ENCODE results near the gene NKD2.

NKD2 gene

GRCh38 chr5:980001-980588 is 28.5 kb upstream of the NKD2 start:
- no peak overlapping the region for H3K4me2 ChIP-seq
- H3K36me3 ChIP-seq (ENCODE audit: insufficient read depth): no peaks in the 10 kb centered on the region
- no peak overlapping the region for H2AFZ ChIP-seq (ENCODE audit: low read depth)
- H3K4me1 ChIP-seq (ENCODE audit: low read depth, poor library complexity, severe bottlenecking): peaks cover 6% of the 10 kb centered on the region
- H4K20me1 ChIP-seq (ENCODE audit: insufficient read depth): no peaks in the 10 kb centered on the region
- no peak overlapping the region for H3K4me3 ChIP-seq (IDR thresholded peaks at IDR 0.05; ENCODE audit: insufficient read depth, low read depth, low read length)
- no peak overlapping the region for H3K27ac ChIP-seq
- no peaks in the 10 kb centered on the region for H3K79me2 ChIP-seq (ENCODE audit: insufficient read depth, low read depth)
- H3K27me3 ChIP-seq (ENCODE audit: insufficient read depth, low read depth): no peaks in the 10 kb centered on the region; the same call in 1 of the 2 replicates
- no peak for TF ChIP-seq CTCF (conservative IDR thresholded peaks at IDR 0.05; ENCODE audit: low read depth, low read length)
- no peak overlapping the region for H3K9ac ChIP-seq

- no peaks in the 10 kb centered on the region; the same call in 1 of the 2 replicates for H3K27me3 ChIP-seq (ENCODE audit: insufficient read depth, low read depth)
- H3K9ac ChIP-seq: no peak overlapping the region
- no peak overlapping the region for H3K4me2 ChIP-seq
- H3K79me2 ChIP-seq (ENCODE audit: insufficient read depth, low read depth): no peaks in the 10 kb centered on the region
- no peak overlapping the region for H3K4me3 ChIP-seq (IDR thresholded peaks at IDR 0.05; ENCODE audit: insufficient read depth, low read depth, low read length)
- H4K20me1 ChIP-seq (ENCODE audit: insufficient read depth): no peaks in the 10 kb centered on the region
- no peak for TF ChIP-seq CTCF (conservative IDR thresholded peaks at IDR 0.05; ENCODE audit: low read depth, low read length)
- H3K4me1 ChIP-seq (ENCODE audit: low read depth, poor library complexity, severe bottlenecking): peaks cover 6% of the 10 kb centered on the region
- no peak overlapping the region for H2AFZ ChIP-seq (ENCODE audit: low read depth)
- H3K36me3 ChIP-seq (ENCODE audit: insufficient read depth): no peaks in the 10 kb centered on the region
- no peak overlapping the region for H3K27ac ChIP-seq
Measured at GRCh38 chr5:980966-981365, 27.6 kb upstream of the NKD2 start.

DNA sequence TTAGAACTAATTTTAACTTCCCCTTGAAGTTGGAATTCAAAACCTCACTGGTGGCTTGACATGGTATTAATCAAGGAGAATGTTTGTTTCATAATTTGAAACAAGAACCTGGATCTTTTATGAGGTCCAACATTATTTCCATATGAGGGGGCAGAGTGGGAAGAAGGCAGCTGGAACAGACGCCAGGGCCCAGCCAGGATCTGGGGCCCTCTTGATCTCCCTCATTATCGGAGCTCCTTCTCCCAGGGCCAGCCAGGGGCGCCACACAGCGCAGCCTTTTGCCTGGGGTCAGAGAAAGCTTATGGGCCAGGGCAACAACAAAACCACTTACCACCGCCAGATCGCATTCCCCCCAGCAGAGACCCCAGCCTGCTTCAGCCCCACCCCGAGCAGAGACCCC is 27.1 kb upstream of the NKD2 start:
- TF ChIP-seq CTCF (conservative IDR thresholded peaks at IDR 0.05; ENCODE audit: low read depth, low read length): no peak
- Histone ChIP-seq H3K27ac (no peak overlapping the region), H2AFZ (ENCODE audit: low read depth) (no peak overlapping the region), H3K79me2 (ENCODE audit: insufficient read depth, low read depth) (no peaks in the 10 kb centered on the region), H4K20me1 (ENCODE audit: insufficient read depth) (no peaks in the 10 kb centered on the region), H3K4me1 (ENCODE audit: low read depth, poor library complexity, severe bottlenecking) (peaks cover 6% of the 10 kb centered on the region), H3K9ac (no peak overlapping the region), H3K4me2 (no peak overlapping the region), H3K36me3 (ENCODE audit: insufficient read depth) (no peaks in the 10 kb centered on the region), H3K4me3 (IDR thresholded peaks at IDR 0.05; ENCODE audit: insufficient read depth, low read depth, low read length) (no peak overlapping the region), H3K27me3 (ENCODE audit: insufficient read depth, low read depth) (no peaks in the 10 kb centered on the region; the same call in 1 of the 2 replicates)

GRCh38 chr5:982377-983237 is 26.0 kb upstream of the NKD2 start:
- Histone ChIP-seq H3K4me1 (ENCODE audit: low read depth, poor library complexity, severe bottlenecking) (peaks cover 6% of the 10 kb centered on the region), H3K27ac (no peak overlapping the region), H3K9ac (no peak overlapping the region), H3K4me3 (IDR thresholded peaks at IDR 0.05; ENCODE audit: insufficient read depth, low read depth, low read length) (no peak overlapping the region), H3K36me3 (ENCODE audit: insufficient read depth) (no peaks in the 10 kb centered on the region), H3K4me2 (no peak overlapping the region), H3K79me2 (ENCODE audit: insufficient read depth, low read depth) (no peaks in the 10 kb centered on the region), H4K20me1 (ENCODE audit: insufficient read depth) (no peaks in the 10 kb centered on the region), H2AFZ (ENCODE audit: low read depth) (0 out of 2 replicates have a peak overlapping the region, but pooled peaks have one; percentile 9), H3K27me3 (ENCODE audit: insufficient read depth, low read depth) (no peaks in the 10 kb centered on the region; the same call in 1 of the 2 replicates)
- TF ChIP-seq CTCF (conservative IDR thresholded peaks at IDR 0.05; ENCODE audit: low read depth, low read length): peak; percentile 57

All from KMS-11 (cell line).